IPS-18a (cell line): ENCODE results near the gene DPP4.
"Not testable (repeated sequence)": the region's sequence is repeated elsewhere in the genome, so short reads cannot be mapped to it uniquely, and the experiment has no call there.

Experiments used
- H3K27ac ChIP-seq: one replicate; pipeline ENCODE4 v1.5.1; 2013; ENCODE audit warnings: low read length
- H3K27me3 ChIP-seq: one replicate; pipeline ENCODE4 v1.6.1; 2013; ENCODE audit warnings: mild to moderate bottlenecking, low read length; ENCODE audit not compliant: control insufficient read depth, insufficient read depth
- H3K36me3 ChIP-seq: one replicate; pipeline ENCODE4 v1.6.1; 2013; ENCODE audit warnings: low read depth, low read length; ENCODE audit not compliant: control insufficient read depth
- H3K4me1 ChIP-seq: one replicate; pipeline ENCODE4 v1.6.1; 2013; ENCODE audit warnings: low read depth, low read length; ENCODE audit not compliant: control insufficient read depth
- H3K4me3 ChIP-seq: one replicate; pipeline ENCODE4 v1.5.1; 2013; ENCODE audit warnings: low read length
- H3K9ac ChIP-seq: one replicate; pipeline ENCODE4 v1.6.1; 2013; ENCODE audit warnings: mild to moderate bottlenecking, low read length, moderate library complexity
- H3K9me3 ChIP-seq: one replicate; pipeline ENCODE4 v1.6.1; 2013; ENCODE audit warnings: low read depth, low read length; ENCODE audit not compliant: control insufficient read depth

DPP4 gene

DNA sequence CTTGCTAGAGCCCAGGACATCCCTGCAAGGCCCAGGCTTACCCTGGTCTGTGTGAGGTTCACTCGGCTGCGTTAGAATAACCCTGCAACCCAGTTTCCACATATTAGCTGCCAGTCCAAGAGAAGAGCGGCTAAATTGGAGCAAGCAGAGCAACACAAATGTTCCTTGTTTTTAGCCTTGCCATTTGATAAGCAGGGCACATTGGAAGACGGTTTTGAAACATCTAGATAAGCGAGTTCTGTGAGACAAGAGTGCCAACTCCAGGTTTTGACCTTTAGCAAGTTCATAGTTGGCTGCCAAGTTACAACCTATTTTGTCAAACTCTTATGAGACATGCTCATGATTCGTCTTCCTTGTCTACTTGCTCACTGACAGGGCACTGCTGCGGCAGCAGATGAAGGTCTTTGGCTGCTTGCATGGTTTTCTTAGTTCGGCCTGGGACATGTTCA, 23.5 kb downstream of the DPP4 start:
- no peak overlapping the region for H3K4me3 ChIP-seq
- no peaks in the 10 kb centered on the region for H3K36me3 ChIP-seq
- no peaks in the 10 kb centered on the region for H3K9me3 ChIP-seq
- H3K27ac ChIP-seq = no peak overlapping the region
- H3K9ac ChIP-seq = no peak overlapping the region
- no peaks in the 10 kb centered on the region for H3K4me1 ChIP-seq
- no peaks in the 10 kb centered on the region for H3K27me3 ChIP-seq

DNA sequence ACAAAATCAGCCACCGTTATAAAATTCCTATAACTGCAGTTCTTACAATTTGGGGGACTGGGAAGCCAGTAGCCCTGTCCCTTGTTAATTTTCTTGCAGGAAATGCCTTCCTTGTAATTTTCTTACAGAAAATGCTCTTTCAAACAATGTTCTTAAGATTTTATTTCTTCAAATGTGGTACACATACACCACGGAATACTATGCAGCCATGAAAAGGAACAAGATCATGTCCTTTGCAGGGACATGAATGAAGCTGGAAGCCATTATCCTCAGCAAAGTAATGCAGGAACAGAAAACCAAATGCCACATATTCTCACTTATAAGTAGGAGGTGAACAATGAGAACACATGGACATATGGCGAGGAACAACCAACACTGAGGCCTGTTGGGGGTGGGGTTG, 24.9 kb downstream of the DPP4 start:
- H3K27ac ChIP-seq, H3K36me3 ChIP-seq: not testable (repeated sequence)

DNA sequence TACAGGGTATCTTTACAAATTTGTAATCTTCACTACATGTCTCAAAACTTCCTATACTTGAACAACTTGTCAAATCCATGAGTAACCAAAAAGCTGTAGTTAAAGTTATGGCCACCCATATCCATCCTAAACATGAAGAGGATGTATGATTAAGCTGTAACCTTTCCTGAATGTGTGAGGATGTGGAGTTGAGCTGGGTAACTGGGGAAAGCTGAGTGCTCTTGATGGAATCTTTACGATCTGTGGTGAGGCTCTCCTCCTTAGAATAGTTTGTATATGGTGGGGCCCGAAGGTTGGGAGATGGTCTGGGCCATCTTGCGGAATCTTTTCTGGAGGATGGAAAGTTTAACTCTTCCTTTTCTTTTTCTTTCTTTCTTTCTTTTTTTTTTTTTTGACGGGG, 29.4 kb downstream of the DPP4 start:
- Histone ChIP-seq H3K4me3 (no peak overlapping the region), H3K4me1 (no peaks in the 10 kb centered on the region), H3K27ac (no peak overlapping the region), H3K9ac (no peak overlapping the region), H3K36me3 (no peaks in the 10 kb centered on the region), H3K27me3 (no peaks in the 10 kb centered on the region), H3K9me3 (no peaks in the 10 kb centered on the region)

More for the DNA sequence above, 24.9 kb downstream of the DPP4 start:
- not testable (repeated sequence) for H3K9me3 ChIP-seq, H3K9ac ChIP-seq, H3K4me1 ChIP-seq, H3K4me3 ChIP-seq, H3K27me3 ChIP-seq

DNA sequence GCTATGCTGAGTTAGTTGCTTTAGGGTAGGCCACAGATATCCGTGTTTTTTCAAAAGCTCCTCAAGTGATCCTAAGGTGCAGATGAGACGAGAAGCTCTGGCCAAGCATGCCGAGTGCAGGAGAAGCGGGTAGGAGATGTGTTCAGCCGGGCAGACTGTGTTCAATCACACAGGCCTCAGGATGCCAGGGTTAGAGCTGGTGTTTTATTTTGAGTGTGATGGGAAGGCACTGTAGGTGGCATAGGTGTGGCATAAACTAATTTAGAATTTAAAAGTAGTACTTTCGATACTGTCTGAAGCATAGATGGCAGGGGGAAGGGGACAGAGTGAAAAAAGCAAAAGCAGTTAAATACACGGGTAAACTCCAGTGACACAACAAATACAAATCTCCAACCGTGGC, 30.9 kb downstream of the DPP4 start:
- no peak overlapping the region for H3K27ac ChIP-seq
- no peaks in the 10 kb centered on the region for H3K36me3 ChIP-seq
- no peaks in the 10 kb centered on the region for H3K9me3 ChIP-seq
- H3K4me3 ChIP-seq = no peak overlapping the region
- H3K27me3 ChIP-seq = no peaks in the 10 kb centered on the region
- H3K4me1 ChIP-seq = peaks cover 6% of the 10 kb centered on the region
- H3K9ac ChIP-seq = no peak overlapping the region

DNA sequence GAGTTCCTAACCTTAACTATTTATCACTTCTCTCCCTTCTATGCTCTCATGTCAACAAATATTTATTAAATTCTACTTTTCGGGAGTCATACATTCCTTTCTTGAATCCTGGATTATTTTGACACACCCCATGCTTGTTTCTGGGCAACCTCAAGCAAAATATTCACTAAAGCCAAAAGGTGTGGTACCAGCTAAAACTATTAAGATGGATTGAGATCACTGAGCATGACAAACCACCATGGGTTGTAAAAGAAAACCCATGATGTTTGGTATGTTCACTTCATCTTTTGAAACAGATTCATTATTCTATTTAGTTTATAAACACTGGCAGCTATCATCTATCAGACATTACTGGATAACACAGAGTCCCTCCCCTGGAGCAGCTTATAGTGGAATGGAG, 32.5 kb downstream of the DPP4 start:
- Histone ChIP-seq H3K27me3 (no peaks in the 10 kb centered on the region), H3K36me3 (no peaks in the 10 kb centered on the region), H3K4me1 (peaks cover 20% of the 10 kb centered on the region), H3K9me3 (no peaks in the 10 kb centered on the region), H3K4me3 (no peak overlapping the region), H3K9ac (no peak overlapping the region), H3K27ac (no peak overlapping the region)

DNA sequence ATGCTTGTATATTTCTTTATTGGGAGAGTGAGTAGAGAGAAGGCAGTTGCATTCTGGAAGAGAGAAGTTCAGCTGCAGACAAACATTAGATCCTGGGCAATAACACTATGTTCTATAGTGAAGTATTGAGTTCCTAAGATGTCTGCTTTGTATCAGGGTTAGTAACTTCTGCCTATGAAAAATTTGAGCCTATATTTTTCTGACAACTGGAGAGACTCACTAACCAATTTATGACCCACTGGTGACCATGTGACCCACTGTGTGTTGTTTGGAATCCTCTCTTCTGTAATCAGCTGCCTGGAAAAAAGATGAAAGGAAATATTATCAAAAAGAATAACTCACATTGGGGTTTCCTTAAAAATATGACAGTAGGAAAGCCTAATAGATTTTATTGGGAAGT, 35.3 kb downstream of the DPP4 start:
- Histone ChIP-seq H3K27me3 (no peaks in the 10 kb centered on the region), H3K27ac (no peak overlapping the region), H3K4me3 (no peak overlapping the region), H3K4me1 (peaks cover 22% of the 10 kb centered on the region), H3K9ac (no peak overlapping the region), H3K36me3 (no peaks in the 10 kb centered on the region), H3K9me3 (no peaks in the 10 kb centered on the region)

DNA sequence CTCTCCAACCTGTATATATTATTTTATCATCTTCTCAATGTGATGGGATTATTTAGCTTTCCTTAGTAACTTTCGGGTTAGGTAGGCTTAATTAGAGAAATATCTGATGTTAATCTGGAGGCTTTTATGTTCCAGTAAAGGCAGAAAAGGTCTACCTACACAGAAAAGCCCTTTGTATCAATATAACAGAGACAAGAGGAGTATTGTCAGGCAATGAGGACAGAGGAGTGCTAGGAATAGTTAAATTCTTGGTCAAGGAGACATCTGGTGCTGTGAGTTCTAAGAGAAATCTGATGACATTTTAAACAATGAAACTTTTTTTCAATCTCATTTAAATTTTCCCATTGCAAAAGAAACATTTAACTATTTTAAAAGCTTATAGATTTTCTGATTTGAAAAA, 36.1 kb downstream of the DPP4 start:
- no peaks in the 10 kb centered on the region for H3K9me3 ChIP-seq
- H3K9ac ChIP-seq = no peak overlapping the region
- peaks cover 22% of the 10 kb centered on the region for H3K4me1 ChIP-seq
- H3K27ac ChIP-seq = no peak overlapping the region
- H3K36me3 ChIP-seq = no peaks in the 10 kb centered on the region
- H3K4me3 ChIP-seq = no peak overlapping the region
- no peaks in the 10 kb centered on the region for H3K27me3 ChIP-seq

DNA sequence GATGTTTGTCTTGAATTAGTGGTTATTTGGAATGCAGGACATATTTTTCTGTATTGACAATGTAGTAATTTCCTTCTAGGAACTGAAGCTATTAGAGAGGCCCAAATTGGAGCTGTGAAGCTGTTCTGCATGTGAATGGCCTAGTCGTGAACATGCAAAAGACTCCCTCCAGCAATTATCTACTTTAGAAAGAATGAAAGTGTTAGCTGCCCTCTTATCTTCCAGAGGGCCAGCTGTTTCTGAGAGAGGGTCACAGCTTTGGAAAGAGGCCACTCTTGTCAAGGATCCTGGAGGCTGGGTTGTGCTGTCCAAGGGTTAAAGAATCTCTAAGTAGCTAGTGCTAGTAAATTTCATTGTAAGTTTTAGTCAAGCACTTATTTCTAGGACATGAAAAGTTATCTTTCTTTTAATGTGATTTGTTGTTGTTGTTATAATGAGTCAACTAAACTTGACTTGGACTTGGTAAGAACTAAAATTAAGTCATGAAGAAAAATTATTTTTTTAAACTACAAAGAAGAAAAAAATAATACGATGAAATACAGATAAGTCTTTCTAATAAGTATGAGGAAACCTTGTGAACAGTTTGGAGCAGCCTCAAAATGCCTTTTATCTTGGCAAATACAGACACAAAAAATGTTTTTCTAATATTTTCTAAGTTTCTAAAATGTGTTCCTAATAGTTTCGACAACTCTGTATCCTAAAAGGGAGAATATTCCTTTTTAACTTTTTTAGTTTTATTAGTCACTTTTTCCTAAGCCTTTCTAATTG, 36.8 kb downstream of the DPP4 start:
- no peaks in the 10 kb centered on the region for H3K36me3 ChIP-seq
- no peak overlapping the region for H3K4me3 ChIP-seq
- no peaks in the 10 kb centered on the region for H3K27me3 ChIP-seq
- no peaks in the 10 kb centered on the region for H3K9me3 ChIP-seq
- H3K27ac ChIP-seq = no peak overlapping the region
- H3K4me1 ChIP-seq = peaks cover 22% of the 10 kb centered on the region
- H3K9ac ChIP-seq = no peak overlapping the region

DNA sequence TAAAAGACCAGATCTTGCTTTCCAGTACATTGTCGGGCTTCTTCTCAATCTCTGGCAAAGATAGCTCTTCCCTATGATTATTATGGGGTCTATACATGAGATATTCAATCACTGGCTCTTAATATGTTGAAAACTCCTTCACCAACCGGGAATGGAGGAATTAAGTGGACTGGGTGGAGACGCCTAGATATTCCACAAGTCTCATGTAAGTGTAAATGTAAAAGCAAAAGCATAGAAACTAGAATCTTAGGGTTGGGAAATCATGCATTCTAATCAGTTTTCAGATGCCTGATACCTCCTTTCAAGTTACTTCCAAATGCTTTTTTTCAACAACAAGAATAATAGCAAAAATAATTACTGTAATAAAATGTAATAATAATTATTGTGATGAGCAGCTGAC, 38.0 kb downstream of the DPP4 start:
- Histone ChIP-seq H3K4me3 (no peak overlapping the region), H3K27me3 (no peaks in the 10 kb centered on the region), H3K36me3 (no peaks in the 10 kb centered on the region), H3K4me1 (peaks cover 22% of the 10 kb centered on the region), H3K9me3 (no peaks in the 10 kb centered on the region), H3K27ac (no peak overlapping the region), H3K9ac (no peak overlapping the region)

DNA sequence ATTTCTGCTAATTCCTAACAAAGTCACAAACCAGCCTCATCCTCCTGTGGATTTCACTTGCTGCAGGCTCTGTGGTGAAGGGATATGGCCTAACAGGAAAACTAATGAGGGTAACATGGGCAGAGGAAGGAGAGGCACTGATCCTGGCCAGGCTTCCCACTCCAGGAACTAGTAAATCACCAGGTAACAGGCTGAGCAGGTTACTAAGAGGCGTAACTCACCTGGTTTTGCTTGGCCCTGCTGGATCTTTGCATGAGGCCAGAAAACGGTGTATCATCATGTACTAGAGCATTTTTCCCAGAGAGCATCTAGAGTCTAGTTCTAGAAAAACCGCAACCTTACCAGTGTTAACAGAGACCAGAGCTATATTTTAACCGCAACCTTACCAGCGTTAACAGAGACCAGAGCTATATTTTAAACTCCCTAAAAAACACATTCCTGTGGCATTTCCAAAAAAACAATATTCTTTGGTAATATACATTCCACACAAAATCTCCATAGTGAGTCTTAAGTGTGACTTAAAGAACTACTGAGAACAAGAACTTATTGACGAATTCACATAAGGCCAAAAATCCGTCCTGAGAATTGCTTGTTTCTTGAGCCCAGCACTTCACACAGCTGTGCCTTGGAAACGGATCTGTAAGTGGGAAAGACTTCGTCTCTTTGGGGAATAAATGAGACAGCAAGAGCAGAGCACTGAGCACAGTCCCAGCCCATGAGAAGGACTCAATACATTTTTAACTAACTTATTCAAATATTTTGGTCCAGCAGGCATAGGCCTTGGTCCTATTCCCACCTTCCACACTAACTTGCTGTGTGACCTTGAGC, 43.4 kb downstream of the DPP4 start:
- Histone ChIP-seq H3K4me3 (no peak overlapping the region), H3K9ac (no peak overlapping the region), H3K9me3 (no peaks in the 10 kb centered on the region), H3K36me3 (no peaks in the 10 kb centered on the region), H3K4me1 (no peaks in the 10 kb centered on the region), H3K27me3 (no peaks in the 10 kb centered on the region), H3K27ac (no peak overlapping the region)

DNA sequence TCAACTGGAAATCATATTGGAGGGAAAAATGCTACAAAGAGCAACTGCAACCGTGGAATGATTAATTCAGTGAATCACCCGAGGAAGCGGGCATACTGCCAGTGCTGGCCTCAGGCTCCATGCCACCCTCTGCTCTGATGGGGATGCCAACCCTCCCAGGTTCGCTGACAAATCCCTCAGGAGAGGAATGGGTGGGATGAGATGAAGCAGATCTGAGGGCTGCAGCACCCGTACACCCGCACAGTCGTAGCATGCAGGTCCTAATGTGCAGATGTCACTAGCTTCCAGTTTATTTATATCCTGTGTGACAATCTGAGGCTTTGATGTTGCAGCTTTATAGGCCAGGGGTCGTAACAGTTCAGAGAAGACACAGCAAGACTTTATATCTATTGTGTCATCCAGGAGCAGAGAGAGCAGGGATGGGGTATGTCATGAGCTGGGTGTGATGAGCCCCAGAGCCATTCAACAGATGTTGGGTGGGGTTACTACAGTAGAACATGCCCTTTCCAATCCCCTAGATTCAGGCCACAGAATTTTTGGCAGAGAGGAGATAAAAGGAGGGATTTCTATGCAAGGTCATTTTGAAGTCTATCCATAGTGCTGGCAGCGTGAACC, 44.6 kb downstream of the DPP4 start:
- Histone ChIP-seq H3K4me1 (no peaks in the 10 kb centered on the region), H3K9ac (no peak overlapping the region), H3K27me3 (no peaks in the 10 kb centered on the region), H3K27ac (no peak overlapping the region), H3K9me3 (no peaks in the 10 kb centered on the region), H3K36me3 (no peaks in the 10 kb centered on the region), H3K4me3 (no peak overlapping the region)
